ENCODE results near the gene ZFP36. TPM values are rescaled to one million over a fixed set of nuclear protein-coding genes. Genes with fewer than 3 reads are reported as not detected.
A peak's percentile ranks its signal among the peaks of the same experiment; 100 is the strongest.

ZFP36 gene
- total RNA-seq, 1 experiment from 2014 or later, result 414 TPM

DNA sequence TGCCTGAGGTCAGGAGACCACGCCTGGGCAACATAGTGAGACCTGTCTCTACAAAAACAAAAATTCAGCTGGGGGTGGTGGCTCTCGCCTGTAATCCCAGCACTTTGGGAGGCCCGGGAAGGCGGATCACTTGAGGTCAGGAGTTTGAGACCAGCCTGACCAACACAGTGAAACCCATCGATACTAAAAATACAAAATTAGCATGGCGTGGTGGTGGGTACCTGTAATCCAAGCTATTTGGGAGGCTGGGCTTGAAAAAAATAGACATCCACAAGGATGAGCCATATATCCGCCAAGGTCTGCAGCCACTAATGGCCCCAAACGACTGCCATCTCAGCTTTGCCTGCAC lies 26.0 kb downstream of the ZFP36 start:
- BruUV-seq (replicated peaks), result no TSS peak
- peaks cover 83% of the 10 kb centered on the region for H3K4me1 ChIP-seq (ENCODE audit: control insufficient read depth, insufficient read depth, low read length)

DNA sequence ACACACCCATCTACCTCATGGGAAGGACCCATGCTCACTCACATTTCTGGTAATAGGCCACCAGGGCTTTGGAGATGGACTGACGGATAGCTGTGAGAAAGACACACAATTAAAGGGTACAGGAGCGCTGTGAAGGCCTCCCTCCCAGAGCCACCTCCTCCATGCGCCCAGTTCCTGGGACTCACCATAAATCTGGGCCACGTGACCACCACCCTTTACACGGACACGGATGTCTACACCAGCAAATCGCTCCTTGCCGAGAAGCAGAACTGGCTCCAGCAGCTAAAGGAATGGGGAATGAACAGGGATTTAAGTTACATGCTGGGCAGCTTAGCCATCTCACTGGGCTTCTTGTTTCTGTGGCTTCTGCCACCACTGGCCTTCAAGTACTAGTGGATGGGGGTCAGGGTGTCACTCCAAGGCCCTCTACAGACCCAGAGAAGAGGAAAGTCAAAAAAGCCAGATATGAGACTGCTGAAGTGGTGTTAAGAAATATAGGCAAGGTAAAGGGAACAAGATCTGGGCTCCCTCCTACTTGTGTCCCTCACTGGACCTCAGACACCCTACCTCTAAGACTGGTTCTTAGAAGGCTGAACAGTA lies 26.9 kb downstream of the ZFP36 start:
- CTCF ChIA-PET, result interaction anchor here (0.7 to 1.4 kb wide), 4 partner anchors 10 to 59 kb away, joined by 3 to 9 read pairs (median 4); partner anchors contain the start of gene SUPT5H
- Histone ChIP-seq H3K36me3 (ENCODE audit: control insufficient read depth, insufficient read depth, low read length) (peaks cover 27% of the 10 kb centered on the region), H3K27ac (ENCODE audit: low read length) (peak overlapping the region; percentile 84), H3K4me3 (ENCODE audit: low read depth in 2 of 2, low read length in 2 of 2) (peak overlapping the region; percentile 29 to 58), H3K4me1 (ENCODE audit: control insufficient read depth, insufficient read depth, low read length) (peaks cover 83% of the 10 kb centered on the region), H3K27me3 (ENCODE audit: control insufficient read depth, insufficient read depth, low read length) (no peaks in the 10 kb centered on the region), H3K9me3 (ENCODE audit: control insufficient read depth, insufficient read depth, low read depth, low read length) (no peaks in the 10 kb centered on the region)
- TF ChIP-seq, protein P1, sequence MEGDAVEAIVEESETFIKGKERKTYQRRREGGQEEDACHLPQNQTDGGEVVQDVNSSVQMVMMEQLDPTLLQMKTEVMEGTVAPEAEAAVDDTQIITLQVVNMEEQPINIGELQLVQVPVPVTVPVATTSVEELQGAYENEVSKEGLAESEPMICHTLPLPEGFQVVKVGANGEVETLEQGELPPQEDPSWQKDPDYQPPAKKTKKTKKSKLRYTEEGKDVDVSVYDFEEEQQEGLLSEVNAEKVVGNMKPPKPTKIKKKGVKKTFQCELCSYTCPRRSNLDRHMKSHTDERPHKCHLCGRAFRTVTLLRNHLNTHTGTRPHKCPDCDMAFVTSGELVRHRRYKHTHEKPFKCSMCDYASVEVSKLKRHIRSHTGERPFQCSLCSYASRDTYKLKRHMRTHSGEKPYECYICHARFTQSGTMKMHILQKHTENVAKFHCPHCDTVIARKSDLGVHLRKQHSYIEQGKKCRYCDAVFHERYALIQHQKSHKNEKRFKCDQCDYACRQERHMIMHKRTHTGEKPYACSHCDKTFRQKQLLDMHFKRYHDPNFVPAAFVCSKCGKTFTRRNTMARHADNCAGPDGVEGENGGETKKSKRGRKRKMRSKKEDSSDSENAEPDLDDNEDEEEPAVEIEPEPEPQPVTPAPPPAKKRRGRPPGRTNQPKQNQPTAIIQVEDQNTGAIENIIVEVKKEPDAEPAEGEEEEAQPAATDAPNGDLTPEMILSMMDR (IDR thresholded peaks at IDR 0.05), result no peak
- TF ChIP-seq POLR2AphosphoS5 (IDR thresholded peaks at IDR 0.05; ENCODE audit: low read depth, low read length), result no peak
- TF ChIP-seq, protein P2, sequence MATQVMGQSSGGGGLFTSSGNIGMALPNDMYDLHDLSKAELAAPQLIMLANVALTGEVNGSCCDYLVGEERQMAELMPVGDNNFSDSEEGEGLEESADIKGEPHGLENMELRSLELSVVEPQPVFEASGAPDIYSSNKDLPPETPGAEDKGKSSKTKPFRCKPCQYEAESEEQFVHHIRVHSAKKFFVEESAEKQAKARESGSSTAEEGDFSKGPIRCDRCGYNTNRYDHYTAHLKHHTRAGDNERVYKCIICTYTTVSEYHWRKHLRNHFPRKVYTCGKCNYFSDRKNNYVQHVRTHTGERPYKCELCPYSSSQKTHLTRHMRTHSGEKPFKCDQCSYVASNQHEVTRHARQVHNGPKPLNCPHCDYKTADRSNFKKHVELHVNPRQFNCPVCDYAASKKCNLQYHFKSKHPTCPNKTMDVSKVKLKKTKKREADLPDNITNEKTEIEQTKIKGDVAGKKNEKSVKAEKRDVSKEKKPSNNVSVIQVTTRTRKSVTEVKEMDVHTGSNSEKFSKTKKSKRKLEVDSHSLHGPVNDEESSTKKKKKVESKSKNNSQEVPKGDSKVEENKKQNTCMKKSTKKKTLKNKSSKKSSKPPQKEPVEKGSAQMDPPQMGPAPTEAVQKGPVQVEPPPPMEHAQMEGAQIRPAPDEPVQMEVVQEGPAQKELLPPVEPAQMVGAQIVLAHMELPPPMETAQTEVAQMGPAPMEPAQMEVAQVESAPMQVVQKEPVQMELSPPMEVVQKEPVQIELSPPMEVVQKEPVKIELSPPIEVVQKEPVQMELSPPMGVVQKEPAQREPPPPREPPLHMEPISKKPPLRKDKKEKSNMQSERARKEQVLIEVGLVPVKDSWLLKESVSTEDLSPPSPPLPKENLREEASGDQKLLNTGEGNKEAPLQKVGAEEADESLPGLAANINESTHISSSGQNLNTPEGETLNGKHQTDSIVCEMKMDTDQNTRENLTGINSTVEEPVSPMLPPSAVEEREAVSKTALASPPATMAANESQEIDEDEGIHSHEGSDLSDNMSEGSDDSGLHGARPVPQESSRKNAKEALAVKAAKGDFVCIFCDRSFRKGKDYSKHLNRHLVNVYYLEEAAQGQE (IDR thresholded peaks at IDR 0.05; ENCODE audit: insufficient read depth in 1 of 2, low read depth in 2 of 2, low read length in 1 of 2), result no peak
- no peak for TF ChIP-seq SIN3A (IDR thresholded peaks at IDR 0.05; ENCODE audit: borderline replicate concordance, insufficient read depth, low read depth, low read length)
- TF ChIP-seq TCF7L2 (IDR thresholded peaks at IDR 0.05; ENCODE audit: low read depth, low read length), result no peak
- intact Hi-C loops (cut with micrococcal nuclease; ENCODE audit: unreplicated experiment) (no loop called here), in situ Hi-C loops (cut with HindIII; ENCODE audit: low pct_unique_long_range_greater_than_20kb, low sequenced_read_pairs) (no loop called here)
- POLR2A ChIA-PET, result interaction anchor here (0.5 to 5.9 kb wide), 22 partner anchors 10 to 785 kb away, joined by 3 to 524 read pairs (median 6); partner anchors contain the start of genes DYRK1B, EID2B, PLEKHG2 and SAMD4B
- no TSS peak for BruUV-seq (replicated peaks)
- ATAC-seq (no peak), DNase-seq (ENCODE audit: low read depth, low spot score) (no peak)

More for the DNA sequence above, 26.0 kb downstream of the ZFP36 start:
- DNase-seq (ENCODE audit: low read depth, low spot score) (no peak), ATAC-seq (no peak)
- Histone ChIP-seq H3K27ac (ENCODE audit: low read length) (peak overlapping the region; percentile 84), H3K27me3 (ENCODE audit: control insufficient read depth, insufficient read depth, low read length) (no peaks in the 10 kb centered on the region), H3K36me3 (ENCODE audit: control insufficient read depth, insufficient read depth, low read length) (peaks cover 27% of the 10 kb centered on the region), H3K9me3 (ENCODE audit: control insufficient read depth, insufficient read depth, low read depth, low read length) (no peaks in the 10 kb centered on the region), H3K4me3 (ENCODE audit: low read depth in 2 of 2, low read length in 2 of 2) (peak overlapping the region in 1 of 2 experiments; percentile 58; a peak in 2 of 4 replicates)
- POLR2A ChIA-PET, result interaction anchor here (0.5 to 5.9 kb wide), 26 partner anchors 8 to 786 kb away, joined by 3 to 524 read pairs (median 4); partner anchors contain the start of genes PLEKHG2, SUPT5H, TIMM50 and TTC9B
- in situ Hi-C loops (cut with HindIII; ENCODE audit: low pct_unique_long_range_greater_than_20kb, low sequenced_read_pairs), result no loop called here
- TF ChIP-seq POLR2AphosphoS5 (IDR thresholded peaks at IDR 0.05; ENCODE audit: low read depth, low read length), result no peak
- TF ChIP-seq, protein P2 (IDR thresholded peaks at IDR 0.05; ENCODE audit: insufficient read depth in 1 of 2, low read depth in 2 of 2, low read length in 1 of 2), result no peak
- TF ChIP-seq, protein P1 (IDR thresholded peaks at IDR 0.05), result no peak
- intact Hi-C loops (cut with micrococcal nuclease; ENCODE audit: unreplicated experiment), result no loop called here
- CTCF ChIA-PET, result interaction anchor here (0.6 to 2.6 kb wide), 6 partner anchors 8 to 402 kb away, joined by 3 to 14 read pairs (median 6); partner anchors contain the start of genes PLEKHG2 and SAMD4B
